ENCODE results near the gene UPK1A. TPM values are rescaled to one million over a fixed set of nuclear protein-coding genes. Genes with fewer than 3 reads are reported as not detected.

Gene UPK1A
- total RNA-seq, 4 donors from 2014 or later = 5.1 to 45.2 (median 16.5) TPM

- WGBS, 2 donors = 94 to 96% methylated on average over 24 of the region's 24 CpGs
- TF ChIP-seq, protein P1, sequence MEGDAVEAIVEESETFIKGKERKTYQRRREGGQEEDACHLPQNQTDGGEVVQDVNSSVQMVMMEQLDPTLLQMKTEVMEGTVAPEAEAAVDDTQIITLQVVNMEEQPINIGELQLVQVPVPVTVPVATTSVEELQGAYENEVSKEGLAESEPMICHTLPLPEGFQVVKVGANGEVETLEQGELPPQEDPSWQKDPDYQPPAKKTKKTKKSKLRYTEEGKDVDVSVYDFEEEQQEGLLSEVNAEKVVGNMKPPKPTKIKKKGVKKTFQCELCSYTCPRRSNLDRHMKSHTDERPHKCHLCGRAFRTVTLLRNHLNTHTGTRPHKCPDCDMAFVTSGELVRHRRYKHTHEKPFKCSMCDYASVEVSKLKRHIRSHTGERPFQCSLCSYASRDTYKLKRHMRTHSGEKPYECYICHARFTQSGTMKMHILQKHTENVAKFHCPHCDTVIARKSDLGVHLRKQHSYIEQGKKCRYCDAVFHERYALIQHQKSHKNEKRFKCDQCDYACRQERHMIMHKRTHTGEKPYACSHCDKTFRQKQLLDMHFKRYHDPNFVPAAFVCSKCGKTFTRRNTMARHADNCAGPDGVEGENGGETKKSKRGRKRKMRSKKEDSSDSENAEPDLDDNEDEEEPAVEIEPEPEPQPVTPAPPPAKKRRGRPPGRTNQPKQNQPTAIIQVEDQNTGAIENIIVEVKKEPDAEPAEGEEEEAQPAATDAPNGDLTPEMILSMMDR (IDR thresholded peaks at IDR 0.05) = no peak
- no peak for TF ChIP-seq POLR2A (IDR thresholded peaks at IDR 0.05)
- intact Hi-C loops (cut with DNase I; ENCODE audit: low total_unique reads) = no loop called here
- no peak overlapping the region for H3K4me3 ChIP-seq (ENCODE audit: low read depth, poor library complexity, severe bottlenecking)
- no peak for DNase-seq (ENCODE audit: low spot score in 2 of 2)
These were observed 1.2 kb upstream of the UPK1A start for GRCh38 chr19:35665157-35665556.

GRCh38 chr19:35665604-35666003, 713 bp upstream of the UPK1A start:
- 67 to 89% methylated on average over 7 of the region's 7 CpGs for WGBS, 2 donors
- DNase-seq (ENCODE audit: low spot score in 2 of 2) = no peak
- no peak overlapping the region for H3K4me3 ChIP-seq (ENCODE audit: low read depth, poor library complexity, severe bottlenecking)
- intact Hi-C loops (cut with DNase I; ENCODE audit: low total_unique reads) = no loop called here
- TF ChIP-seq, protein P1 (IDR thresholded peaks at IDR 0.05) = no peak
- no peak for TF ChIP-seq POLR2A (IDR thresholded peaks at IDR 0.05)

DNA sequence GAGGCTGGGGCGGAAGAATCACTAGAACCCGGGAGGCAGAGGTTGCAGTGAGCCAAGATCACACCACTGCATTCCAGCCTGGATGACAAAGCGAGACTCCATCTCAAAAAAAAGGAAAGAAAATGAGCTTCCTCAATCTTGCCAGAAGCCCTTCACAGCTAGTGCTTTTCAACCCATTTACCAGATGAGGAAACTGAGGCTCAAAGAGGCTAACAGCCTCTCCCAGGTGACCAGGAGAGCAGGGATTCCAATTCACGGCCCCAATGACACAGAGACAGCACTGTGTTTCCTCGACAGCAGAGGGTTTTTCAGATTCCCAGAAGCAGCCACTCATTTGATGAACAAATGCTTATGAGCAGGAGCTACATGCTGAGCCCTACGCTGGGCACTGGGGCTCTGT, 3.2 kb downstream of the UPK1A start:
- WGBS, 2 donors = 81% methylated on average over 6 of the region's 6 CpGs

GRCh38 chr19:35669974-35670373, 3.7 kb downstream of the UPK1A start:
- TF ChIP-seq, protein P1 (IDR thresholded peaks at IDR 0.05) = no peak
- TF ChIP-seq POLR2A (IDR thresholded peaks at IDR 0.05) = no peak
- intact Hi-C loops (cut with DNase I; ENCODE audit: low total_unique reads) = no loop called here
- 43 to 60% methylated on average over 4 of the region's 4 CpGs for WGBS, 2 donors
- DNase-seq (ENCODE audit: low spot score in 2 of 2) = no peak
- H3K4me3 ChIP-seq (ENCODE audit: low read depth, poor library complexity, severe bottlenecking) = no peak overlapping the region

More for the DNA sequence above, 3.2 kb downstream of the UPK1A start:
- no peak overlapping the region for H3K4me3 ChIP-seq (ENCODE audit: low read depth, poor library complexity, severe bottlenecking)
- intact Hi-C loops (cut with DNase I; ENCODE audit: low total_unique reads) = no loop called here
- TF ChIP-seq, protein P1 (IDR thresholded peaks at IDR 0.05) = no peak
- TF ChIP-seq POLR2A (IDR thresholded peaks at IDR 0.05) = no peak
- no peak for DNase-seq (ENCODE audit: low spot score in 2 of 2)

DNA sequence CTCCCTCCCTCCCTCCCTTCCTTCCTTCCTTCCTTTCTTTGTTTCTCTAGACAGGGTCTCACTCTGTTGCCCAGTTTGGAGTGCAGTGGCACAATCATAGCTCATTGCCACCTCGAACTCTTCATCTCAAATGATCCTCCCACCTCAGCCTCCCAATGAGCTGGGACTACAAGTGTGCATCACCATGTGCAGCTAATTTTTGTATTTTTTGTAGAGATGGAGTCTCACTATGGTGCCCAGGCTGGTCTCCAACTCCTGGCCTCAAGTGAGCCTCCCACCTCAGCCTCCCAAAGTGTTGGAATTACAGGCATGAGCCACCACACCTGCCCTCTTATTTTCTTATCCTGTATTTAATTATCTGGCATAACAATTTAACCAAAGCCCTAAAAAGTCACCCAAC, 4.4 kb downstream of the UPK1A start:
- no peak overlapping the region for H3K4me3 ChIP-seq (ENCODE audit: low read depth, poor library complexity, severe bottlenecking)
- 67 to 72% methylated on average over 1 of the region's 1 CpG for WGBS, 2 donors
- intact Hi-C loops (cut with DNase I; ENCODE audit: low total_unique reads) = no loop called here
- no peak for TF ChIP-seq POLR2A (IDR thresholded peaks at IDR 0.05)
- TF ChIP-seq, protein P1 (IDR thresholded peaks at IDR 0.05) = no peak
- no peak for DNase-seq (ENCODE audit: low spot score in 2 of 2)

GRCh38 chr19:35671818-35672217, 5.5 kb downstream of the UPK1A start:
- H3K4me3 ChIP-seq (ENCODE audit: low read depth, poor library complexity, severe bottlenecking) = no peak overlapping the region
- TF ChIP-seq POLR2A (IDR thresholded peaks at IDR 0.05) = no peak
- TF ChIP-seq, protein P1 (IDR thresholded peaks at IDR 0.05) = no peak
- intact Hi-C loops (cut with DNase I; ENCODE audit: low total_unique reads) = no loop called here
- no peak for DNase-seq (ENCODE audit: low spot score in 2 of 2)
- 42 to 49% methylated on average over 3 of the region's 3 CpGs for WGBS, 2 donors
